ENCODE measurements around the gene PUSL1.

The PUSL1 gene

GRCh38 chr1:1354271-1355247, 46.2 kb downstream of the PUSL1 start:
- DNase-seq, result no peak

- no peak for DNase-seq
Measured at GRCh38 chr1:1355416-1355815, 47.0 kb downstream of the PUSL1 start.

GRCh38 chr1:1356166-1356795, 47.9 kb downstream of the PUSL1 start:
- no peak for DNase-seq

GRCh38 chr1:1356796-1357401, 48.5 kb downstream of the PUSL1 start:
- DNase-seq, result no peak

- DNase-seq, result no peak
Measured at GRCh38 chr1:1357871-1358432, 49.6 kb downstream of the PUSL1 start.

- DNase-seq, result peak; percentile 94
Measured at GRCh38 chr1:1358433-1359271, 50.3 kb downstream of the PUSL1 start, which contains the start of gene MXRA8. Gene MXRA8, minus strand, starts transcription at chr1:1358555. Its CDS starts 51 bp downstream, at chr1:1358504.

GRCh38 chr1:1359308-1359663, 50.9 kb downstream of the PUSL1 start:
- peak; percentile 86 for DNase-seq

- peak; percentile 89 for DNase-seq
Measured at GRCh38 chr1:1359664-1360468, 51.5 kb downstream of the PUSL1 start.

- DNase-seq, result peak; percentile 96
Measured at GRCh38 chr1:1360506-1361169, 52.2 kb downstream of the PUSL1 start.
